Parathyroid adenoma (tissue), 2 donors: ENCODE results near the gene DLGAP1.

Experiments
- H2AFZ ChIP-seq: fragments of 300-600 bp; sonication (generic); one replicate; pipeline ENCODE4 v1.7.0; 2017; ENCODE audit warnings: antibody characterized with exemption, mild to moderate bottlenecking
- H3K27ac ChIP-seq: fragments of 300-600 bp; sonication (generic); one replicate; pipeline ENCODE4 v1.7.0; 2017
- H3K27me3 ChIP-seq: fragments of 300-600 bp; sonication (generic); one replicate; pipeline ENCODE4 v1.7.0; 2017; ENCODE audit warnings: low read length; ENCODE audit not compliant: control insufficient read depth, insufficient read depth
- H3K36me3 ChIP-seq: fragments of 300-600 bp; sonication (generic); one replicate; pipeline ENCODE4 v1.7.0; 2017; ENCODE audit warnings: low read length; ENCODE audit not compliant: control insufficient read depth, insufficient read depth
- H3K4me1 ChIP-seq: fragments of 300-600 bp; sonication (generic); one replicate; pipeline ENCODE4 v1.7.0; 2017; ENCODE audit warnings: control low read depth
- H3K4me2 ChIP-seq: fragments of 300-600 bp; sonication (generic); one replicate; pipeline ENCODE4 v1.7.0; 2017; ENCODE audit warnings: low read length
- H3K4me3 ChIP-seq: fragments of 300-600 bp; sonication (generic); one replicate; pipeline ENCODE4 v1.7.0; 2017; ENCODE audit warnings: low read depth, low read length
- H3K79me2 ChIP-seq: fragments of 300-600 bp; sonication (generic); one replicate; pipeline ENCODE4 v1.7.0; 2017; ENCODE audit warnings: control low read depth
- H3K9ac ChIP-seq: fragments of 300-600 bp; sonication (generic); one replicate; pipeline ENCODE4 v1.7.0; 2017; ENCODE audit warnings: mild to moderate bottlenecking
- H3K9me3 ChIP-seq: fragments of 300-600 bp; sonication (generic); one replicate; pipeline ENCODE4 v1.7.0; 2017; ENCODE audit warnings: low read length; ENCODE audit not compliant: control insufficient read depth
- CTCF ChIP-seq: fragments of 300-600 bp; sonication (generic); IDR thresholded peaks from one replicate; pipeline ENCODE4 v1.7.0; 2017; ENCODE audit warnings: antibody characterized with exemption, mild to moderate bottlenecking
- donor health status: primary hyperparathyroidism.

Gene DLGAP1

GRCh38 chr18:3973191-3973850 is 481.8 kb downstream of the DLGAP1 start:
- H3K36me3 ChIP-seq = no peaks in the 10 kb centered on the region
- no peak overlapping the region for H2AFZ ChIP-seq
- H3K79me2 ChIP-seq = no peaks in the 10 kb centered on the region
- H3K9ac ChIP-seq = no peak overlapping the region
- TF ChIP-seq CTCF = no peak
- no peaks in the 10 kb centered on the region for H3K27me3 ChIP-seq
- H3K4me2 ChIP-seq = no peak overlapping the region
- no peak overlapping the region for H3K4me3 ChIP-seq
- no peaks in the 10 kb centered on the region for H3K9me3 ChIP-seq
- H3K27ac ChIP-seq = no peak overlapping the region
- H3K4me1 ChIP-seq = no peaks in the 10 kb centered on the region

- Histone ChIP-seq H3K9ac (no peak overlapping the region), H3K4me1 (no peaks in the 10 kb centered on the region)
These were observed 482.7 kb downstream of the DLGAP1 start for GRCh38 chr18:3972291-3972930.

GRCh38 chr18:3970929-3971328 is 484.2 kb downstream of the DLGAP1 start:
- Histone ChIP-seq H3K4me1 (no peaks in the 10 kb centered on the region), H3K79me2 (no peaks in the 10 kb centered on the region), H3K4me2 (no peak overlapping the region), H3K4me3 (no peak overlapping the region), H3K36me3 (no peaks in the 10 kb centered on the region), H3K9ac (no peak overlapping the region), H3K27me3 (no peaks in the 10 kb centered on the region), H3K9me3 (peaks cover 4% of the 10 kb centered on the region), H3K27ac (no peak overlapping the region), H2AFZ (no peak overlapping the region)
- no peak for TF ChIP-seq CTCF

More at GRCh38 chr18:3972291-3972930, 482.7 kb downstream of the DLGAP1 start:
- Histone ChIP-seq H3K4me3 (no peak overlapping the region), H3K36me3 (no peaks in the 10 kb centered on the region), H2AFZ (no peak overlapping the region), H3K27ac (no peak overlapping the region), H3K9me3 (no peaks in the 10 kb centered on the region), H3K27me3 (no peaks in the 10 kb centered on the region), H3K4me2 (no peak overlapping the region), H3K79me2 (no peaks in the 10 kb centered on the region)
- no peak for TF ChIP-seq CTCF

GRCh38 chr18:3967359-3968180 is 487.5 kb downstream of the DLGAP1 start:
- Histone ChIP-seq H3K4me1 (no peaks in the 10 kb centered on the region), H3K9me3 (peaks cover 4% of the 10 kb centered on the region), H3K27me3 (no peaks in the 10 kb centered on the region), H3K9ac (no peak overlapping the region), H3K36me3 (no peaks in the 10 kb centered on the region), H2AFZ (no peak overlapping the region), H3K4me3 (no peak overlapping the region), H3K4me2 (no peak overlapping the region), H3K79me2 (no peaks in the 10 kb centered on the region), H3K27ac (no peak overlapping the region)
- no peak for TF ChIP-seq CTCF
